MM.1S (cell line): Measurements from ENCODE around the gene GOLPH3.

ENCODE experiments used
- EZH2 ChIP-seq: fragments of 300-600 bp; sonication (generic); optimal IDR thresholded peaks from 2 replicates; pipeline ENCODE3; 2017; ENCODE audit warnings: low read depth, mild to moderate bottlenecking, antibody characterized with exemption, low read length, mixed read lengths
- TF ChIP-seq, protein P1 (sequence below): fragments of 300-600 bp; sonication (generic); IDR thresholded peaks from 2 replicates; pipeline ENCODE4 v1.5.1; 2016; ENCODE audit warnings: antibody characterized with exemption, low read length, mixed read lengths

- TF ChIP-seq, protein P1, sequence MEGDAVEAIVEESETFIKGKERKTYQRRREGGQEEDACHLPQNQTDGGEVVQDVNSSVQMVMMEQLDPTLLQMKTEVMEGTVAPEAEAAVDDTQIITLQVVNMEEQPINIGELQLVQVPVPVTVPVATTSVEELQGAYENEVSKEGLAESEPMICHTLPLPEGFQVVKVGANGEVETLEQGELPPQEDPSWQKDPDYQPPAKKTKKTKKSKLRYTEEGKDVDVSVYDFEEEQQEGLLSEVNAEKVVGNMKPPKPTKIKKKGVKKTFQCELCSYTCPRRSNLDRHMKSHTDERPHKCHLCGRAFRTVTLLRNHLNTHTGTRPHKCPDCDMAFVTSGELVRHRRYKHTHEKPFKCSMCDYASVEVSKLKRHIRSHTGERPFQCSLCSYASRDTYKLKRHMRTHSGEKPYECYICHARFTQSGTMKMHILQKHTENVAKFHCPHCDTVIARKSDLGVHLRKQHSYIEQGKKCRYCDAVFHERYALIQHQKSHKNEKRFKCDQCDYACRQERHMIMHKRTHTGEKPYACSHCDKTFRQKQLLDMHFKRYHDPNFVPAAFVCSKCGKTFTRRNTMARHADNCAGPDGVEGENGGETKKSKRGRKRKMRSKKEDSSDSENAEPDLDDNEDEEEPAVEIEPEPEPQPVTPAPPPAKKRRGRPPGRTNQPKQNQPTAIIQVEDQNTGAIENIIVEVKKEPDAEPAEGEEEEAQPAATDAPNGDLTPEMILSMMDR = no peak
- no peak for TF ChIP-seq EZH2
Measured at GRCh38 chr5:32083981-32084430, 90.1 kb downstream of the GOLPH3 start.
